ENCODE measurements around the gene GAS7.

GRCh38 chr17:10192461-10192860 is 5.9 kb downstream of the GAS7 start:
- TF ChIP-seq SP1 (IDR thresholded peaks at IDR 0.05) (no peak), BHLHE40 (IDR thresholded peaks at IDR 0.05; ENCODE audit: borderline replicate concordance) (no peak), NFRKB (IDR thresholded peaks at IDR 0.05) (no peak), L3MBTL2 (conservative IDR thresholded peaks at IDR 0.05) (no peak), LEF1 (IDR thresholded peaks at IDR 0.05; ENCODE audit: borderline replicate concordance) (no peak), FOXA1 (IDR thresholded peaks at IDR 0.05) (no peak), SUZ12 (IDR thresholded peaks at IDR 0.05) (no peak), ELF4 (IDR thresholded peaks at IDR 0.05) (no peak), TARDBP (IDR thresholded peaks at IDR 0.05) (no peak), FOXM1 (IDR thresholded peaks at IDR 0.05; ENCODE audit: borderline replicate concordance) (no peak)
- TF ChIP-seq, protein P1, sequence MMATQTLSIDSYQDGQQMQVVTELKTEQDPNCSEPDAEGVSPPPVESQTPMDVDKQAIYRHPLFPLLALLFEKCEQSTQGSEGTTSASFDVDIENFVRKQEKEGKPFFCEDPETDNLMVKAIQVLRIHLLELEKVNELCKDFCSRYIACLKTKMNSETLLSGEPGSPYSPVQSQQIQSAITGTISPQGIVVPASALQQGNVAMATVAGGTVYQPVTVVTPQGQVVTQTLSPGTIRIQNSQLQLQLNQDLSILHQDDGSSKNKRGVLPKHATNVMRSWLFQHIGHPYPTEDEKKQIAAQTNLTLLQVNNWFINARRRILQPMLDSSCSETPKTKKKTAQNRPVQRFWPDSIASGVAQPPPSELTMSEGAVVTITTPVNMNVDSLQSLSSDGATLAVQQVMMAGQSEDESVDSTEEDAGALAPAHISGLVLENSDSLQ (IDR thresholded peaks at IDR 0.05), result no peak
